Suprapubic skin (tissue), 3 donors: ENCODE data around the gene ATP9B.

Experiments used
- POLR2A ChIP-seq, 2 donors: fragments of 450-650 bp; IDR thresholded peaks; one replicate each; pipeline ENCODE4 v1.6.1; 2017; ENCODE audit warnings: antibody characterized with exemption in 2 of 2, mild to moderate bottlenecking in 2 of 2, moderate library complexity in 2 of 2
- TF ChIP-seq, protein P1 (sequence below), 2 donors: fragments of 200-600 bp in 1 of 2; fragments of 450-650 bp in 1 of 2; sonication (generic) in 1 of 2; IDR thresholded peaks; one replicate each; pipeline ENCODE4 v1.5.1; 2016 to 2019; ENCODE audit warnings: antibody characterized with exemption in 2 of 2, mild to moderate bottlenecking in 1 of 2, moderate library complexity in 1 of 2

DNA sequence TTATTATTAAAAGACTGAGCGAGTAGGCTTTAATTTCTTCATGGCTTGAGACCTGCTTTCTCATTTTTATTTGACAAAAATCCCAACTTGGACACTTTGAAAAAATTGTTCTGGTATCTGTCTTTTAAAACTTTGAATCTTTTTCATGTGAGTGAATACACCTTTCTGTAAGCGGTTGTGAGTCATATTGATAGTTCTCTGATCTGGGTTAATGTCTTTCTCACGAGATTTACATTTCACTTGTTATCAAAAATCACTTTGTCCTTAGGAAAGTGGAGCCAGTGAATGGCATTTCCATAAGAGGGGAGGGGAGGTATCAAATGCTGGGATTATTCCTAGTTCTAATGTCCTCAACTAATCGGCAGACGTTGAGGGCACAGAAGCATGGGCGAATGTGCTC lies 36.3 kb downstream of the ATP9B start:
- TF ChIP-seq POLR2A (IDR thresholded peaks at IDR 0.05) = no peak
- TF ChIP-seq, protein P1, sequence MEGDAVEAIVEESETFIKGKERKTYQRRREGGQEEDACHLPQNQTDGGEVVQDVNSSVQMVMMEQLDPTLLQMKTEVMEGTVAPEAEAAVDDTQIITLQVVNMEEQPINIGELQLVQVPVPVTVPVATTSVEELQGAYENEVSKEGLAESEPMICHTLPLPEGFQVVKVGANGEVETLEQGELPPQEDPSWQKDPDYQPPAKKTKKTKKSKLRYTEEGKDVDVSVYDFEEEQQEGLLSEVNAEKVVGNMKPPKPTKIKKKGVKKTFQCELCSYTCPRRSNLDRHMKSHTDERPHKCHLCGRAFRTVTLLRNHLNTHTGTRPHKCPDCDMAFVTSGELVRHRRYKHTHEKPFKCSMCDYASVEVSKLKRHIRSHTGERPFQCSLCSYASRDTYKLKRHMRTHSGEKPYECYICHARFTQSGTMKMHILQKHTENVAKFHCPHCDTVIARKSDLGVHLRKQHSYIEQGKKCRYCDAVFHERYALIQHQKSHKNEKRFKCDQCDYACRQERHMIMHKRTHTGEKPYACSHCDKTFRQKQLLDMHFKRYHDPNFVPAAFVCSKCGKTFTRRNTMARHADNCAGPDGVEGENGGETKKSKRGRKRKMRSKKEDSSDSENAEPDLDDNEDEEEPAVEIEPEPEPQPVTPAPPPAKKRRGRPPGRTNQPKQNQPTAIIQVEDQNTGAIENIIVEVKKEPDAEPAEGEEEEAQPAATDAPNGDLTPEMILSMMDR (IDR thresholded peaks at IDR 0.05) = no peak
